Ishikawa (cell line): ENCODE data around the gene CNTN1.
A peak's percentile ranks its signal among the peaks of the same experiment; 100 is the strongest.

Experiments used
- CEBPB ChIP-seq: IDR thresholded peaks from 2 replicates; pipeline ENCODE4 v1.6.1; 2012
- CREB1 ChIP-seq: IDR thresholded peaks from 2 replicates; pipeline ENCODE4 v1.6.1; 2012; ENCODE audit warnings: low read depth
- EGR1 ChIP-seq: IDR thresholded peaks from 2 replicates; pipeline ENCODE4 v1.6.1; 2012
- EP300 ChIP-seq: IDR thresholded peaks from 2 replicates; pipeline ENCODE4 v1.6.1; 2012; ENCODE audit warnings: borderline replicate concordance
- FOXM1 ChIP-seq: IDR thresholded peaks from 2 replicates; pipeline ENCODE4 v1.6.1; 2012; ENCODE audit warnings: low read depth, borderline replicate concordance
- NFIC ChIP-seq: IDR thresholded peaks from 2 replicates; pipeline ENCODE4 v1.6.1; 2012
- RAD21 ChIP-seq: IDR thresholded peaks from 2 replicates; pipeline ENCODE4 v1.6.1; 2012; ENCODE audit warnings: low read depth
- REST ChIP-seq: IDR thresholded peaks from 2 replicates; pipeline ENCODE4 v1.6.1; 2012; ENCODE audit warnings: low read depth, mild to moderate bottlenecking
- TAF1 ChIP-seq: IDR thresholded peaks from 2 replicates; pipeline ENCODE4 v1.6.1; 2012; ENCODE audit warnings: low read depth, mild to moderate bottlenecking
- TCF12 ChIP-seq: IDR thresholded peaks from 2 replicates; pipeline ENCODE4 v1.6.1; 2012; ENCODE audit warnings: low read depth
- TEAD4 ChIP-seq: IDR thresholded peaks from 2 replicates; pipeline ENCODE4 v1.6.1; 2012
- USF1 ChIP-seq: IDR thresholded peaks from 2 replicates; pipeline ENCODE4 v1.6.1; 2012
- YY1 ChIP-seq: IDR thresholded peaks from 2 replicates; pipeline ENCODE4 v1.6.1; 2012; ENCODE audit warnings: low read depth
- ZBTB7A ChIP-seq: IDR thresholded peaks from 2 replicates; pipeline ENCODE4 v1.6.1; 2012; ENCODE audit warnings: low read depth
- TF ChIP-seq, protein P1 (sequence below): IDR thresholded peaks from 2 replicates; pipeline ENCODE4 v1.6.1; 2012

CNTN1 gene

GRCh38 chr12:41064411-41064810 is 372.2 kb downstream of the CNTN1 start:
- no peak for TF ChIP-seq USF1

- TF ChIP-seq EP300: no peak
- TF ChIP-seq, protein P1, sequence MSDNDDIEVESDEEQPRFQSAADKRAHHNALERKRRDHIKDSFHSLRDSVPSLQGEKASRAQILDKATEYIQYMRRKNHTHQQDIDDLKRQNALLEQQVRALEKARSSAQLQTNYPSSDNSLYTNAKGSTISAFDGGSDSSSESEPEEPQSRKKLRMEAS: no peak
- peak; percentile 41; the same call in 1 of the 2 replicates for TF ChIP-seq RAD21
Observed at GRCh38 chr12:41067941-41068645, 375.9 kb downstream of the CNTN1 start.

DNA sequence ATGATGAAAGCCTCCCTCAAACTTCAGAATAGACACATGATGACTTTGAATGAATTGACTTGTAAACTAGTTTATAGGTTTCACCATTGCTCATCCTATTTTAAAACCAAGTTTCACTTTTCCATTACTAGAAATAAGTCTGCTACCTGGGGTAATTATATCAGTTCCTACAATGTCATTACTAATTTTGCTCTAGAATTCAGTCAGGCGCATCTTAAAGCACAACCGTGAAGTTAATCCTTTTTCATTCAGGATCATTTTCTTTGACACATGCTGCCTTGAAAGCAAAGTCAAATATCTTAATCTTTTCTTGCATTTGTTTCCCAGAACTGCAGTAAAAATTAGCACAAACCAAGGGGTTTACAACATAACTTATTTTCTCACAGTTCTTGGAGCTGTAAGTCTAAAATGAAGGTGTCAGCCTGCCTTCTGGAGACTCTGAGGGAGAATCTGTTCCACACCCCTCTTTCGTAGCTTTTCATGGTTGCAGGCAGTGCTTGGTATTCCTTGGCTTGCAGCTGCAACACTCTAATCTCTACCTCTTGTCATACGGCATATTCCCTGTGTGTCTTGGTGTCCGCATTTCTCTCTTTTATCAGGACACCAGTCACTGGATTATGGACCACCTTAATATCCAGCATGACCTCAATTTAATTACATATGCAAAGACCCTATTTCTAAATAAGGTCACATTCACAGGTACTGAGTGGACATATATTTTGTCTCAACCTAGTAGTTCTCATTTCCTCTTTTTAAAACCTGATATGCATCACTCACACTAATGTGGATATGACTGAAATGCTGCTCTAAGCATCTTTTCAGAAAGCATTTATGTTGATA is 381.6 kb downstream of the CNTN1 start:
- no peak for TF ChIP-seq EGR1
- TF ChIP-seq CREB1: no peak
- no peak for TF ChIP-seq ZBTB7A
- TF ChIP-seq RAD21: no peak
- TF ChIP-seq, protein P1: no peak

- TF ChIP-seq YY1: no peak
- TF ChIP-seq USF1: no peak
- TF ChIP-seq TEAD4: no peak
- no peak for TF ChIP-seq NFIC
- TF ChIP-seq ZBTB7A: no peak
- TF ChIP-seq REST: no peak
- no peak for TF ChIP-seq TAF1
- TF ChIP-seq CEBPB: no peak
- no peak for TF ChIP-seq TCF12
- no peak for TF ChIP-seq FOXM1
- TF ChIP-seq EP300: no peak
- TF ChIP-seq RAD21: no peak
- no peak for TF ChIP-seq CREB1
- TF ChIP-seq, protein P1: no peak
- no peak for TF ChIP-seq EGR1
Observed at GRCh38 chr12:41074473-41074769, 382.2 kb downstream of the CNTN1 start.

DNA sequence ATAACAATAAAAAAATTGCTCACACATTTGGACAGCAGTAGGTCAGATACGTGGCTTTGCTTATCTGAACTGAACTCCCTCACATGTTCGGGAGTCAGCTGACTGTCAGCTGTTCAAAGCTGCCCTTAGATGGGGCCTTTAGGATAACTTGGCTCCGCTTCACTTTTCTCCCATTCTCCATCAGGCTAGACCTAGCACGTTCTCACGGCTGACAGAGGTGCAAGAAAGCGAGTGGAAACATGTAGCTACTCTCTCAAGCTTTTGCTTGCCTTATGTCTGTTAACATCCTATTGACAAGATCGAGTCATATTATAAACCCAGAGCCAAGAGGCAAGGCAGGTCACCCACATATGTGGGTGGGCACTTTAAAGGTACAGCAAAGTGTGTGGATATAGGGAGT is 383.9 kb downstream of the CNTN1 start:
- TF ChIP-seq TAF1 (no peak), EGR1 (no peak), CEBPB (no peak), REST (no peak), RAD21 (no peak), ZBTB7A (no peak), CREB1 (no peak), NFIC (no peak), FOXM1 (no peak), TEAD4 (no peak), YY1 (no peak), USF1 (no peak), EP300 (no peak), TCF12 (no peak)
- TF ChIP-seq, protein P1: no peak
